Activated CD8-positive, alpha-beta T cell treated with anti-CD3 and anti-CD28 coated beads, Interleukin-2, amount 10 ng/mL, durations not matched to agents 7 days and 5 days (primary cell): ENCODE measurements around the gene FAM162A. TPM values are rescaled to one million over a fixed set of nuclear protein-coding genes. Genes with fewer than 3 reads are reported as not detected.
"Not testable (repeated sequence)": the region's sequence is repeated elsewhere in the genome, so short reads cannot be mapped to it uniquely, and the experiment has no call there.

ENCODE experiments used
- ATAC-seq: fragments of 150-1000 bp; cut with Tn5 transposase; one replicate; pipeline ENCODE4 v1.10.0; 2021; ENCODE audit warnings: moderate library complexity
- CTCF ChIA-PET: fragments of 350-600 bp; sonication (Branson Sonifier 250); formaldehyde crosslinking; loops from one replicate; lab custom pipeline; 2021; ENCODE audit warnings: antibody characterized with exemption; lab: Charles Lee
- POLR2A ChIA-PET: fragments of 350-600 bp; sonication (Branson Sonifier 250); formaldehyde crosslinking; loops from one replicate; lab custom pipeline; 2021; ENCODE audit warnings: antibody characterized with exemption; lab: Charles Lee
- DNase-seq: peaks from one replicate; pipeline ENCODE4 v3.0.0-alpha.2; 2020
- H3K27ac Mint-ChIP-seq: one replicate; pipeline ENCODE4 v1.8.0; 2021; ENCODE audit warnings: mild to moderate bottlenecking, mixed read lengths
- H3K27me3 Mint-ChIP-seq: one replicate; pipeline ENCODE4 v1.8.0; 2021; ENCODE audit warnings: low read depth, mixed read lengths
- H3K36me3 Mint-ChIP-seq: one replicate; pipeline ENCODE4 v1.8.0; 2021; ENCODE audit warnings: low read depth, mixed read lengths
- H3K4me1 Mint-ChIP-seq: one replicate; pipeline ENCODE4 v1.8.0; 2021; ENCODE audit warnings: low read depth, mixed read lengths
- H3K4me3 Mint-ChIP-seq: one replicate; pipeline ENCODE4 v1.8.0; 2021; ENCODE audit warnings: mild to moderate bottlenecking, mixed read lengths
- H3K9me3 Mint-ChIP-seq: one replicate; pipeline ENCODE4 v1.8.0; 2022; ENCODE audit warnings: mixed read lengths; ENCODE audit not compliant: insufficient read depth
- total RNA-seq, 2 experiments: library from RNA; stranded (reverse); gene quantifications; one replicate each; pipeline ENCODE4 v1.2.3, GENCODE V29; 2021

Gene FAM162A
- total RNA-seq, 2 experiments from 2014 or later: 78.0 to 78.4 TPM

DNA sequence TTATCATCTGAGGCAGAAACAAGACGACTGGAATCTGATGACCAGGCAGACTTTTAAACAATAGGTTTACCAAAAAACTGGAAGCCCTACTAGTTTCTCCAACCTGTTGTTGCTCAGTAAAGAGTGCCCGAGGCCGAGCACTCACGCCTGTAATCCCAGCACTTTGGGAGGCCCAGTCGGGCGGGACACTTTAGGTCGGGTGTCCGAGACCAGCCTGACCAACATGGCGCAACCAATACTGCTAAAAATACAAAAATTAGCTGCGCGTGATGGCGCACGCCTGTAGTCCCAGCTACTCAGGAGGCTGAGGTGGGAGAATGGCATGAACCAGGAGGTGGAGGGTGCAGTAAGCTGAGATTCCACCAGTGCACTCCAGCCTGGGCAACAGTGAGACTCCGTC lies 33.0 kb downstream of the FAM162A start:
- Mint-ChIP-seq H3K27ac (peak overlapping the region; percentile 99), H3K4me1 (peaks cover 49% of the 10 kb centered on the region), H3K27me3 (no peaks in the 10 kb centered on the region), H3K36me3 (peaks cover 43% of the 10 kb centered on the region), H3K4me3 (peak overlapping the region; percentile 96), H3K9me3 (no peaks in the 10 kb centered on the region)
- ATAC-seq: no peak
- no peak for DNase-seq
- ChIA-PET POLR2A (interaction anchor here (0.7 to 3.6 kb wide), 8 partner anchors 9 to 872 kb away, joined by 3 to 33 read pairs (median 9); partner anchors contain the start of genes DTX3L, FAM162A, KPNA1 and MIX23), CTCF (interaction anchor here (1.1 to 5.0 kb wide), 8 partner anchors 9 to 262 kb away, joined by 3 to 50 read pairs (median 6); partner anchors contain the start of genes FAM162A, MIX23 and PARP14)

DNA sequence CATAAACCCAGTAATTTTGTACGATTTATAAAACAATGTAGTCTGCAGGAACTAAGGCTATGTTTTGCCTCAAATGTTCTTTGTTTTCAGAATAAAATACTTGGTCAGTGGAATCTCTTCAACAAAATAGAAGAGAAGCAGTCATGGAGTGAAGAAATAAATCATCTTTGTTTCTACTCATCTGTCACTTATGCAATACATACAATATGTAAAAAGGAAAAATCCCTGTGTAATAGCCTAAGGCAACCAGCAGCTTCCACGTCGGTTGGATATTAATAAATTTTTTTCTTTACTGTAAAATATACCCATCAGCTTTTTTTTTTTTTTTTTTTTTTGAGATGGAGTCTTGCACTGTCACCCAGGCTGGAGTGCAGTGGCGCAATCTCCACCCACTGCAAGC lies 37.1 kb downstream of the FAM162A start:
- H3K9me3 Mint-ChIP-seq: no peaks in the 10 kb centered on the region
- ATAC-seq (no peak), DNase-seq (no peak)
- no peaks in the 10 kb centered on the region for H3K27me3 Mint-ChIP-seq
- peaks cover 18% of the 10 kb centered on the region for H3K4me1 Mint-ChIP-seq
- POLR2A ChIA-PET: no interaction called here
- CTCF ChIA-PET: interaction anchor here (0.6 kb wide), 1 partner anchor 832 kb away, joined by 3 read pairs; no protein-coding TSS in a partner anchor
- no peak overlapping the region for H3K4me3 Mint-ChIP-seq
- peaks cover 45% of the 10 kb centered on the region for H3K36me3 Mint-ChIP-seq
- H3K27ac Mint-ChIP-seq: no peak overlapping the region

- ATAC-seq: no peak
- H3K4me3 Mint-ChIP-seq: no peak overlapping the region
- H3K36me3 Mint-ChIP-seq: peaks cover 50% of the 10 kb centered on the region
- ChIA-PET POLR2A (no interaction called here), CTCF (interaction anchor here (0.6 kb wide), 1 partner anchor 832 kb away, joined by 3 read pairs; no protein-coding TSS in a partner anchor)
- no peak for DNase-seq
- peaks cover 12% of the 10 kb centered on the region for H3K4me1 Mint-ChIP-seq
- no peaks in the 10 kb centered on the region for H3K9me3 Mint-ChIP-seq
- no peak overlapping the region for H3K27ac Mint-ChIP-seq
- no peaks in the 10 kb centered on the region for H3K27me3 Mint-ChIP-seq
Observed at GRCh38 chr3:122421836-122422235, 37.9 kb downstream of the FAM162A start.

DNA sequence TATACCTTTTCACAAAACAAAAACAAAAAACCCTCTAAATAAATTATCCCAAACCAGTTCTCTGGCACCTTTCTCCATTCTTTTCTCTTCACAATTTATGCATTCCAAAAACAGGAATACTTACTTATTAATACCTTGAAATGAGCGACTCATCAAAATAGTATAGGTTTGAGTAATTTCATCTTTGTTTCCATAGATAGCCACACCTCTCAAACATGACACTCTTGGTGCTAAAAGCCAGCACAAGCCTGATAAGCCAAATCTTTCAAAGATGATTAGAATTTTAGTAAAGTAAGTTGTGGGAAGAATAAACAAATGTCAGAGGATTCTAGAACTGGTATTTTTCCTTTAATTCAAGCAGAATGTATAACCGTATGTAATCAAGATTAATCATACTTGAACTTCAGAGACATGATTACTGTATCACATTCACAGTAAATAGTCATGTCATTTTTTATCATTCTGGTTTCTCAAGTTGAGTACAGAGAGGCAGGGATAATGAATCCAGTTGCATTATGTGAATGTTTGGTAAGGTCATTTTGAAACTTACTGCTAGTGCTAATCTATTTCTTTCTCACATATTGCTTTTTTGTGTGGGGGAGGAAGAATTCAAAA lies 44.0 kb downstream of the FAM162A start:
- no peak for ATAC-seq
- H3K4me1 Mint-ChIP-seq: peaks cover 2% of the 10 kb centered on the region
- no peaks in the 10 kb centered on the region for H3K27me3 Mint-ChIP-seq
- H3K9me3 Mint-ChIP-seq: peaks cover 5% of the 10 kb centered on the region
- H3K27ac Mint-ChIP-seq: no peak overlapping the region
- DNase-seq: no peak
- peaks cover 64% of the 10 kb centered on the region for H3K36me3 Mint-ChIP-seq
- CTCF ChIA-PET: no interaction called here
- no peak overlapping the region for H3K4me3 Mint-ChIP-seq
- POLR2A ChIA-PET: no interaction called here

GRCh38 chr3:122430371-122430770 lies 46.4 kb downstream of the FAM162A start:
- Mint-ChIP-seq H3K36me3 (peaks cover 71% of the 10 kb centered on the region), H3K27ac (no peak overlapping the region), H3K9me3 (peaks cover 5% of the 10 kb centered on the region), H3K27me3 (no peaks in the 10 kb centered on the region), H3K4me1 (peaks cover 2% of the 10 kb centered on the region), H3K4me3 (no peak overlapping the region)
- ATAC-seq (no peak), DNase-seq (no peak)
- CTCF ChIA-PET: no interaction called here
- POLR2A ChIA-PET: no interaction called here

- Mint-ChIP-seq H3K27ac (no peak overlapping the region), H3K36me3 (peaks cover 61% of the 10 kb centered on the region)
- no peak for ATAC-seq
Observed at GRCh38 chr3:122435950-122436349, 52.0 kb downstream of the FAM162A start.

GRCh38 chr3:122443090-122443489 lies 59.1 kb downstream of the FAM162A start:
- Mint-ChIP-seq H3K4me3 (no peak overlapping the region), H3K27me3 (no peaks in the 10 kb centered on the region), H3K27ac (no peak overlapping the region), H3K36me3 (peaks cover 75% of the 10 kb centered on the region), H3K4me1 (no peaks in the 10 kb centered on the region), H3K9me3 (no peaks in the 10 kb centered on the region)
- no peak for ATAC-seq
- DNase-seq: no peak
- POLR2A ChIA-PET: interaction anchor here (0.6 kb wide), 1 partner anchor 122 kb away, joined by 3 read pairs; no protein-coding TSS in a partner anchor
- CTCF ChIA-PET: no interaction called here

More at GRCh38 chr3:122435950-122436349, 52.0 kb downstream of the FAM162A start:
- CTCF ChIA-PET: no interaction called here
- POLR2A ChIA-PET: interaction anchor here (0.6 kb wide), 1 partner anchor 246 kb away, joined by 3 read pairs; no protein-coding TSS in a partner anchor
- Mint-ChIP-seq H3K27me3 (no peaks in the 10 kb centered on the region), H3K4me3 (no peak overlapping the region), H3K9me3 (peaks cover 18% of the 10 kb centered on the region), H3K4me1 (no peaks in the 10 kb centered on the region)
- no peak for DNase-seq

- POLR2A ChIA-PET, H3K9me3 Mint-ChIP-seq, H3K4me3 Mint-ChIP-seq, H3K4me1 Mint-ChIP-seq, H3K27me3 Mint-ChIP-seq, H3K27ac Mint-ChIP-seq, CTCF ChIA-PET, DNase-seq, ATAC-seq: not testable (repeated sequence)
- H3K36me3 Mint-ChIP-seq: peaks cover 81% of the 10 kb centered on the region
Observed at GRCh38 chr3:122443762-122444490, 59.9 kb downstream of the FAM162A start.

- POLR2A ChIA-PET, H3K4me3 Mint-ChIP-seq, H3K27me3 Mint-ChIP-seq, DNase-seq, ATAC-seq, H3K9me3 Mint-ChIP-seq, H3K4me1 Mint-ChIP-seq, H3K27ac Mint-ChIP-seq: not testable (repeated sequence)
- H3K36me3 Mint-ChIP-seq: peaks cover 86% of the 10 kb centered on the region
- CTCF ChIA-PET: interaction anchor here (0.8 kb wide), 1 partner anchor 12 kb away, joined by 3 read pairs; no protein-coding TSS in a partner anchor
Observed at GRCh38 chr3:122444491-122444887, 60.5 kb downstream of the FAM162A start.

- POLR2A ChIA-PET, H3K27ac Mint-ChIP-seq, CTCF ChIA-PET, H3K9me3 Mint-ChIP-seq, H3K4me3 Mint-ChIP-seq, H3K4me1 Mint-ChIP-seq, DNase-seq, ATAC-seq, H3K27me3 Mint-ChIP-seq: not testable (repeated sequence)
- peaks cover 71% of the 10 kb centered on the region for H3K36me3 Mint-ChIP-seq
Observed at GRCh38 chr3:122448218-122448617, 64.2 kb downstream of the FAM162A start.

DNA sequence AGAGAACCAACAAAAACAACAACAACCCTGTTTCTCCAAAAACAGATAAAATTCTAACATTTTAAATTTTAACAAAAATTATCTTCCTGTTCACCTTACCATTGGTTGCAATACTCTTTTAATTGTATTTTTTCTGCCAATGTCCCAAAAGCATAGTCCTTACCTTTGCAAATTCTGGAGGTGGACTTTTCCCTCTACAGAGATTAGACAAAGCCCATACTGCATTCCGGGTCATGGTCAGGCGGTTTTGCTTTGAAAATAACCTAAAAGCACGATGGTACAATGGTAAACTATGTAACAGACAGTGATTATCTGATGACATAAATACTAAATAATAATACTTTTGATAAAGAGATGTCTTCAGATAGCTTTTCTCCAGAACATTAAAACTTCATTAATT lies 67.4 kb downstream of the FAM162A start:
- no peaks in the 10 kb centered on the region for H3K9me3 Mint-ChIP-seq
- DNase-seq (no peak), ATAC-seq (no peak)
- H3K27ac Mint-ChIP-seq: no peak overlapping the region
- no peaks in the 10 kb centered on the region for H3K27me3 Mint-ChIP-seq
- CTCF ChIA-PET: interaction anchor here (1.6 kb wide), 1 partner anchor 9 kb away, joined by 3 read pairs; no protein-coding TSS in a partner anchor
- peaks cover 48% of the 10 kb centered on the region for H3K36me3 Mint-ChIP-seq
- no peaks in the 10 kb centered on the region for H3K4me1 Mint-ChIP-seq
- POLR2A ChIA-PET: interaction anchor here (0.6 to 1.1 kb wide), 3 partner anchors 14 to 770 kb away, joined by 3 to 8 read pairs (median 3); partner anchors contain the start of gene KPNA1
- no peak overlapping the region for H3K4me3 Mint-ChIP-seq
